ENCODE results near the gene SURF4.

The SURF4 gene

GRCh38 chr9:133355881-133356357 is 19.9 kb downstream of the SURF4 start:
- in situ Hi-C loops (cut with HindIII; ENCODE audit: low sequenced_read_pairs), result no loop called here
- no peak for TF ChIP-seq CTCF (IDR thresholded peaks at IDR 0.05; ENCODE audit: low read depth, low read length, missing control alignments)
- no peak for DNase-seq (ENCODE audit: low read depth)
- H3K4me3 ChIP-seq (ENCODE audit: low read depth, low read length), result peak overlapping the region; percentile 76

- in situ Hi-C loops (cut with HindIII; ENCODE audit: low sequenced_read_pairs), result no loop called here
- TF ChIP-seq CTCF (IDR thresholded peaks at IDR 0.05; ENCODE audit: low read depth, low read length, missing control alignments), result no peak
- DNase-seq (ENCODE audit: low read depth), result no peak
- no peak overlapping the region for H3K4me3 ChIP-seq (ENCODE audit: low read depth, low read length)
Measured at GRCh38 chr9:133354766-133355165, 21.1 kb downstream of the SURF4 start.

- no peak overlapping the region for H3K4me3 ChIP-seq (ENCODE audit: low read depth, low read length)
- no peak for TF ChIP-seq CTCF (IDR thresholded peaks at IDR 0.05; ENCODE audit: low read depth, low read length, missing control alignments)
Measured at GRCh38 chr9:133353548-133353947, 22.3 kb downstream of the SURF4 start.

GRCh38 chr9:133352635-133353340 is 23.1 kb downstream of the SURF4 start:
- TF ChIP-seq CTCF (IDR thresholded peaks at IDR 0.05; ENCODE audit: low read depth, low read length, missing control alignments), result no peak
- in situ Hi-C loops (cut with HindIII; ENCODE audit: low sequenced_read_pairs), result no loop called here
- DNase-seq (ENCODE audit: low read depth), result no peak
- H3K4me3 ChIP-seq (ENCODE audit: low read depth, low read length), result no peak overlapping the region

More at GRCh38 chr9:133353548-133353947, 22.3 kb downstream of the SURF4 start:
- in situ Hi-C loops (cut with HindIII; ENCODE audit: low sequenced_read_pairs), result no loop called here
- no peak for DNase-seq (ENCODE audit: low read depth)

- in situ Hi-C loops (cut with HindIII; ENCODE audit: low sequenced_read_pairs), result no loop called here
- H3K4me3 ChIP-seq (ENCODE audit: low read depth, low read length), result no peak overlapping the region
- TF ChIP-seq CTCF (IDR thresholded peaks at IDR 0.05; ENCODE audit: low read depth, low read length, missing control alignments), result peak; percentile 54
- DNase-seq (ENCODE audit: low read depth), result no peak
Measured at GRCh38 chr9:133351908-133352634, 23.8 kb downstream of the SURF4 start.

- DNase-seq (ENCODE audit: low read depth), result no peak
- no peak overlapping the region for H3K4me3 ChIP-seq (ENCODE audit: low read depth, low read length)
- no peak for TF ChIP-seq CTCF (IDR thresholded peaks at IDR 0.05; ENCODE audit: low read depth, low read length, missing control alignments)
- in situ Hi-C loops (cut with HindIII; ENCODE audit: low sequenced_read_pairs), result no loop called here
Measured at GRCh38 chr9:133351526-133351907, 24.3 kb downstream of the SURF4 start.
